Activated CD4-positive, CD25-positive, alpha-beta regulatory T cell treated with anti-CD3 and anti-CD28 coated beads, Interleukin-2, amount 50 U/mL, for 72 hours (primary cell): ENCODE measurements around the gene WDFY2.
A peak's percentile ranks its signal among the peaks of the same experiment; 100 is the strongest.
"Not testable (repeated sequence)": the region's sequence is repeated elsewhere in the genome, so short reads cannot be mapped to it uniquely, and the experiment has no call there.

ENCODE experiments used
- DNase-seq: peaks from one replicate; pipeline ENCODE4 v3.0.0; 2021

The WDFY2 gene

DNA sequence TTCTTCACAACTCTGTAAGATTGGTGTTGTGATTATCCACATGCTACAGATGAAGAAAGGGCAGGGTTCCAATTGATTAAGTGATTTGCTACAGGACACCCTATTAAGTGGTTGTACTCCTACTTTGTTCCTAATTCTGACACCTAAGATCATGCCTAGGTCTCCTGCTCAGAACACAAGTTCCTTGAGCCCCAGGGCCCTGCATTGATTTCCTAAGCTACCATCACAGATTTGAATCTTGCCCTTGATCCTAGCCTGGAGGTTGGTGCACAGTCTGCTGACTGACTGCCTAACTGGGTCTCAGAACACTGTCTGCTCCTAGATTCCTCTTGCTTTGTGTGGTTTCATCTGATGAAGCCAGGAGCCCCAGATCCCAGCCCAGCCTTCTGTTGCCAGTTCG is 19.6 kb upstream of the WDFY2 start:
- DNase-seq, result no peak

DNA sequence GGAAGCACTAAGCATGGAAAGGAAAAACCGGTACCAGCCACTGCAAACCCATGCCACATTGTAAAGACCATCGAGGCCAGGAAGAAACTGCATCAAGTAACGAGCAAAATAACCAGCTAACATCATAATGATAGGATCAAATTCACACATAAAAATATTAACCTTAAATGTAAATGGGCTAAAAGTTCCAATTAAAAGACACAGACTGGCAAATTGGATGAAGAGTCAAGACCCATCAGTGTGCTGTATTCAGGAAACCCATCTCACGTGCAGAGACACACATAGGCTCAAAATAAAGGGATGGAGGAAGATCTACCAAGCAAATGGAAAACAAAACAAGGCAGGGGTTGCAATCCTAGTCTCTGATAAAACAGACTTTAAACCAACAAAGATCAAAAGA is 15.3 kb upstream of the WDFY2 start:
- not testable (repeated sequence) for DNase-seq

DNA sequence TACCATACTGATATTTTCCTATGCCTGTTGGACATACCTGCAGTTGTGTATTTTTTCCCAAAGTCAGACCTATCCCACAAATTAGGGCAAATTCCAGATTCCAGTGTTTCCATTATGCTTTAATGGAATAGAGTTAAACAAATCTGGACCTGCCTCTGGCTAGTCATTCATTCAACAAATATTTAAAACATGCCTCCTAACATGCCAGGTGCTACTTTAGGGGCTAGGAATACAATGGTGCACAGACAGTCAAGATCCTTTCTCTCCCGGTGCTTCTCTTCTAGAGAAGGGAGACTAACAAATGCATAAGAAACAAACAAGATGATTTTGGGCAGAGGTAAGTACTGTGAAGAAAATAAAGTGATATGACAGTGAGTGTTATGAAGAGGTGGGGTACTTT is 7.5 kb upstream of the WDFY2 start:
- DNase-seq, result no peak

DNA sequence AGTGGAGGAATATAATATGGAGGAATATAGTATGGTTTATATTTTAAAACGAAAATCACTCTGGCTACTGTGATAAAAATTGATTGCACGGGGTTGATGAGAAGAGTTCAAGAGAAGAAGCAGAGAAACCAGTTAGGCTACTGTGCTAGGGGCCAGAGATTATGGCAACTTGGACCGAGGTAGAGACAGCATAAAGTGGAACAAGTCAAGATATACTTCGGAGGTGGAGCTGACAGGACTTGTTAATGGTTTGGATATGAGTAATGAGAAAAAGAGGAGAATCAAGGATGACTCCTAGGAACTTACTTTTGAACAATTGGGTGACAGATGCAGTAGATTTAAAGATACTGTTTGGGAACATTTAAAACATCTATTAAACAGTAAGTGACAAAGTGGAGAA is 6.6 kb upstream of the WDFY2 start:
- no peak for DNase-seq

DNA sequence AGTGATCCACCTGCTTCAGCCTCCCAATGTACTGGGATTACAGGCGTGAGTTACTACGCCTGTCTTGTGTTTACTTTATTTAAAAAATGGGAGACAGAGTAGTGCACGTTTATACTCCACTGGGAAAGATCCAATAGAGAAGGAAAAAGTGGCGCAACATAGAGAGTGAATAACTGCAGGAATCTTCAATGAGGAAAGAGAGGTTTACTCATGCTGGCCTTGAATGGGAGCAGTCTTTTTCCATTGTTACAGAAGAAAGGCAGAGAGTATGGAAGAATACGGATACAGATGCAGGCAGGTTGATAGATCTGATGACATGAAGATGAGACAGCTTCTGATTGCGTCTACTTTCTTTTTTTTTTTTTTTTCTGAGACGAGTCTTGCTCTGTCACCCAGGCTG is 4.6 kb upstream of the WDFY2 start:
- DNase-seq, result no peak

DNA sequence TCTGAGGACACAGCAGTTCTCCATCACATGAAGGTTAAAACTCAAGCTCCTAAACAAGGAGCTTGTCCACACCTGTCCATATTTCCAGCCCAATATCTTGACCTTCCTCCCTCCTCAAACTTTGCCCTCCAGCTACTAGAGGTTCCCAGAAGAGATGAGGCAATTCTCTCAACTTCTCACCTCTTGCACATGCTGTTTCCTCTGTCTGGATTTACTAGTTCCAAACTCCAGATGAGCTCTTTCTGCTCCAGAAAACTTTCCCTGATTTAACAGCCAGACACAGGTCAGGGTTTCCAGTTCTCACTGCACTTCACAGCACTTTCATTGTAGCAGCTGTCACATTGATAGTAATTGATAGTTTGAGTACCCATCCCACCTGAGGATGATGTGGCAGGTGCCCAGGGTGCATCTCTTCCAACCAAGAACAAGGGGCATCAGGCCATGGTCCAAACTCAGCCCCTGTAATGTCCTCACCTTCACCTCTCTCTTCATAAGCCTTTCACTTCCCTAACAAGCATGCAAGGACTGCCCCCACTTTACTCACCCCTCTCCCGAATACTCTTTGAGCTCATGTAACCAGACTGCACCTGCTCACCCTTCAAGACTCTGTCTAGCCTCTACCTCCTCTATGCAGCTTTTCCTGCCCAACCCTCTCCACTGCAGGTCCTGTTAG is 3.0 kb upstream of the WDFY2 start:
- DNase-seq, result no peak

DNA sequence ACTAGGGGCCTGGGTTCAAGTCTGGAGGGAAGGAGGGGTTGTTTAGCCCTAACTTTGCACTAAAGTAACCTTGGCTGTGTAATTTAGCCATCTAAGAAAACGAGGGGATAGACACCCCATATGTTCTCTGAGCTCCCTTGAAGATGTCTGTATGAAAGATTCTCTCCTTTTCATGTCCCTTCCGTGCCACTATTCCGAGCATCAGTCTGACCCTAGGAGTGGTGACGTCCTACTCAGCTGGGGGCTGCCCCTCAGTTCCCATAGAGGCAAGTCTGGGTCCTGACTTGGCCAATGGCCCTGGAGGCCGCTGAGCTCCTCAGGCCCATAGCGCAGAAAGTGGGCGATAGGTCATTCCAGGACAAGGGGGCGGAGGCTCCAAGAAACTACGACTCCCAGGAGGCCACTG is 790 bp upstream of the WDFY2 start:
- DNase-seq, result no peak

DNA sequence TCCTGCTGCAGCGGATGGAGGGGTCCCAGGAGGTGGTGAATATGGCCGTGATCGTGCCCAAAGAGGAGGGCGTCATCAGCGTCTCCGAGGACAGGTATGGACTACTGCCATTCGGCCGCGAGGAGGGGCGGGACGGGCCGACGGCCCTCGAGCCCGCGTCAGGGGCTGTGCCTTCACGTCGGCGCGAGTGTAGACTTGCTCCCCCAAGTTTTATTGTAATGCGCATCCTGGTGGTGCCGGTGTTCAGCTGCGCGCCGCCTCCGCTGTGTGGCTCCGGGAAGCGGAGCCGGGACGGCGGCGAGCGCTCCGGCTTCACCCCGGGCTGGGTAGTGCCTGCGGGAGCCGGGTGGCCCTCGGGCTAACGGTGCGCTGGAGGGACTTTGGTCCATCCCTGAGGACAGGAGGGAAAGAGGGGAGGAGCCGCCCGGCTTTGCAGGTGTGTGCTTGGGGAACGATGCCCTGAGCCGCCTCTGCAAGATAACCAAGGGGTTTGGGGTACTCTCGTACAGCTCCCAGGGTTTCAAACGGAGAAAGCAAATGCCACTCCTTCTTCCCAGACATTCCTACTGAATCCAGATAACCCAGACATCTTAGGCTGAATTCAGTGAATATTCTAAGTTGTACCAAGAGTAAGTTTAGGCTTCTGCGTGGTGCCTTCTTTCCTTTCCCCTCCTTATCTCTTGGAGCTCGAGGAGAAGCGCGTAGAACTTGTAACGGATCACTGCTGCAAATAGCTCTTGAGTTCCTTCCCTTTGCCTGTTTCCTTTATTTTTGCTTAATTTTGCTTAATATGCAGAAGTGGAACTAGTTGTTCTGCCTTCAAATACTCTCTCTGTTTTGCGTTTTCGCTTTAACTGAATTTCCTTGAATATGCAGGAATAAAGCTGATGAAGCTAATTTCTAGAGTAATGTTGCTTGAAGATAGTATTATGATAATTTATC is 740 bp downstream of the WDFY2 start:
- DNase-seq, result peak; percentile 68

DNA sequence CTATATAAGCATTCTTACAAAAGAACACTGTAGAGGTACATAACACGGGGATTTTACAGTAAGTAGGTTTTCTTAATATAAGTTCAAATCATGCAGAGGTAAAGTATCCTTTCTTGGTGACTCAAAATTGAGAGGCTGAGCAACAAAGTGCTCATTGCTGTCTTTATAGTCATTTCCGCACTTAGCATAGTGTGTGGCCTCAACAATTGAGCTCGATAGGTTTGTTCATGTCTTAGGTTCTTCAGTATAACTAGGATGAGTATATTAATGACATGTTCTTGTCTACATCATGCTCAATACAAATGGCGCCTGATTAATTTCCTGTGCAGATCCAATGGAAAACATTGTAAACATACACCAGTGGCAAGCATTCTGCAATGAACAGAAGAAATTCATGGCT is 1.4 kb downstream of the WDFY2 start:
- DNase-seq, result no peak

DNA sequence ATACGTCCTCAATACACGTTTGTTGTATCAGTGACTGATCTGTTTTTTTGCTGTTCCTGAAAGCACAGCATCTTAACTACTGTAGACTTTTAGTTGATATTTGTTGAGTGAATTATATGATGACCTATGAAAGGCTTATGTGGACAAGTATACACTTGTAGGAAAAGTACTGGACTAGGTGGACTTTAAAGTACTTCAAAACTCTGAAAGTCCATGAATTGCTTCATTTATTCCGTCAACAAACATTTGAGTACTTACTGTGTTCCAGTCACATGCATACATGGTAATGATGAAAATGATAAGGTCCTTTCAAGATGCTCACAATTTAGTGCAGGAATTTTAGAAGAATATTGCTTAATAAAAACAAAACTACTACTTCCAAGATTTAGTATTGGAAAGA is 3.1 kb downstream of the WDFY2 start:
- DNase-seq, result no peak

DNA sequence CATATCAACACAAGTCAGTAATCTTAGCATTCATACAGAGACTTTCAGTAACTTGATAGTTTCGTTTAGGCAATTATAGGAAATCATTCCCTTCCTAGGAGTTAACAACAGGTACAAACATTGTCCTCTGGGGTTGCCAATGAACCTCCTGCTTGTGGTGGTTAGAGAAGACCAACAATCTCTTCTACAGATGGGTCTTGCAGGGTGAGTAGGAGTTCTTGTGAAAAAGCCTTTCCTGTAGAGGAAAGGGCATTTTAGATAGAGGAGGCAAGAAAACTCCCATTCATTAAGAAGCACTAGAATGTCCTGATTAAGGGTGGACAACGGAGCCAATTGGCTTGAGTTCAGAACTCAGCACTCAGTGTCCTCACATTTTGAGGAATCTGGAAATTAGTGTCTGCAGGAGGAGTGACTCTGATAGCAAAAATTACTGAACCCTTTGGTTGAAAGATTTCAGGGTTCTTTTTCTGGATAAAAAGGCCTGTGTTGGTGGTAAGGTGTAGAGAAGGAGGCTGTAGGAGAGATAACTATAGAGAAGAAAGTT is 4.2 kb downstream of the WDFY2 start:
- DNase-seq, result no peak

DNA sequence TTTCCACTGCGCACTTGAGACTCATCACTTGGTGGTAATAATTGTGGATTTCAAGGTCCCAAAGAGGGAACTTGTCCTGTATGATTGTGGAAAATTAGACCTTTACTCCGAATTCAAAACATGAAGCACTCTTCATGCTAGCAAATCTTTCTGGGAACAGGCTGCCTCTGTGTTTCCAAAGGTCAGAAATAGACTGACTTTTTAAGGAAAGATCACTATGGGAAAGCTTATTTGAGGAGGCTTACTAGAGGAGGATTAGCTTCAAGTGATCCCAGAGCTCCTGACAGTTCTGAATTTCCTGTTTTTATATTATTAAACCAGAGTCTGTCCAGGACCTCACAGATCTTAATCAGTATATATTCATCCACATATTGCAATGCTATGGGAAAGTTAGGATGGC is 5.5 kb downstream of the WDFY2 start:
- DNase-seq, result no peak

DNA sequence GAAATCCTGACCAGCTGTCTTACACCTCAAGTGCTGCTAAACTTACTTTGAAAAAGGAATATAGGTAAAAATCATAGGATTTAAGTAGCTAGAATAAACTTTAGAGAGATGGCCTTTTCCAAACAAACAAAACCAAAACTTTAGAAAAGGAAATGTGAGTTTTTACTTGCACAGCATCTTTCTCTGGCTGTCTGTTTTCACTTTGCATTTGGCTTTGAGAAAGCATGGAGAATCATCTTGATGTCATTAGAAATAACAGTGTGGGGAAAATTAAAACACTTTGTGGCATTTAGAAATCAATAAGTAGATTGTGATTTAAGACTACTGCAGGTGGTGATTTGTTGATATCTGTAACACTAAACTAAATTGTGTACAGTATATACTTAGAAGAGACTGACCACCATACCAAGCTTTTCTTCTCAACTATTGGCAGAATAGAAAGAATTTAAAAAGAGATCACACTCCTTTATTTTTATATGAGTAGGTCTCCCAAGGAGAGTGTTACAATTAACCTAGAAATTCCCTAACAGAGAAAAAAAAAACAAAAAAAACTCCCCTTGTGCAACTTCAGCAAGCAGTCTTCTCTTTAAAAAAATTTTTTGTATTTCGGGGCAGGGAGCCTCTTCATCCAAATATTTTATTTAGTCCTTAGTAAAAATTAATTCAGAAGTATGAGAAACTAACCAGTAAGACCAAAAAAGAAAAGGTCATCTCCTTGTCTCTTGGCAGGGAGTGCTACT is 6.1 kb downstream of the WDFY2 start:
- DNase-seq, result no peak

DNA sequence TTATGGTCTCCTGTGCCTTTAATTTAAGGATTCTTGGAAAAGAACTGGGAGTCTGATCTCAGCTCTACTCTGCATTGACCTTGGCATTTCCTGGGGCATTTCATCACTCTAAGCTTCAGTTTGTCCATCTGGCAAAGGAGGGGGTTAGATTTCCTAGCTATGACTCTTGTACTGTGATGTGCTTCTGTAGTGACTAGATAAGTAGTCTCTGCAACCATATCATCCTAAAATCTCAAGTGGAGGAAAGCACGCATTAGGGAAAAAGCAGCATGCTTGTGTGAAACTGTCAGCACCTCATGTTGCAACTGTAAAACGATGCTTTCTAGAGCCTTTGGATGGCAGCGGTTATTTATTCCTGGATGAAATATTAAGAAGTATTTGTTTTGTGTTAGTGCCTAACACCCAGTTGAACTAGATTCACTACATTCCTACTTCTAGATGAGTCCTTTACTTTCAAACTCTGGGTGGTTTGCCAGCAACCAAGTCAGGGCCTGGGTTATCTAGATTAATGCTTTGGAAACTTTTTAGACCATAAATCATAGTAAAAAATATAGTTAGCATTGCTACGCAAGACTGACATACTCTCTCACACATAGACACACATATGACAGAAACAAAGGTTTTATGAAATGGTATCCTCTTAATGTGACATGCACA is 6.8 kb downstream of the WDFY2 start:
- no peak for DNase-seq

DNA sequence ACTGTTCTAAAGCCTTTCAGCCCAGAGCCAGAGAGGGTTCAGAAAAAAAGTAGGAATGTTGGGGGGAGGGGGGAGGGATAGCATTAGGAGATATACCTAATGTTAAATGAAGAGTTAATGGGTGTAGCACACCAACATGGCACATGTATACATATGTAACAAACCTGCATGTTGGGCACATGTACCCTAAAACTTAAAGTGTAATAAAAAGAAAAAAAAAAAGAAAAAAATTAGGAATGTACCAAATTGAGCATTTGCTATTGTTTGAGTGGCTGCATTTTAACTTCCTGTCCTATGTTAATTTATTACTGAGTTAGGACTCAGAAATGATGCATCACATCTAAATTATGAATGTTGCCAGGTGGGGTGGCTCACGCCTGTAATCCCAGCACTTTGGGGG is 7.7 kb downstream of the WDFY2 start:
- not testable (repeated sequence) for DNase-seq

DNA sequence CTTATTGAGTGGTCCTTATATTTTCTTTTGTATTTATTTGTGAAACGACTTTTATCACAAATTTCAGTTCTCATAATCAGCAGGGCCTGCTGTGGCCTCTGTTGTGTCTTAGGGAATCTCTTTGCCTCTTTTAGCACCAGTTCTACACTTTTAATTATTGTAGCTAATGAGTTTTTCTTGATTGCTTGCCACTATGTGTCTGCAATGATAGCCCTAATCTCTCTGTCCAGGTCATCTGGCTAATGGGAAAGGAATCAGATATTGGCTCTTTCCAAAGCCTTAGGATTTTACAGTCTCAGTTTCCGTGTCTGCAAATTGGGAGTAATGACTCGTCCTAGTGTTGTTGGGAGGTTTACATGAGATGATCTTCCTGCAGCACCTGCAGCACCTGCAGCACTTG is 10.2 kb downstream of the WDFY2 start:
- no peak for DNase-seq

DNA sequence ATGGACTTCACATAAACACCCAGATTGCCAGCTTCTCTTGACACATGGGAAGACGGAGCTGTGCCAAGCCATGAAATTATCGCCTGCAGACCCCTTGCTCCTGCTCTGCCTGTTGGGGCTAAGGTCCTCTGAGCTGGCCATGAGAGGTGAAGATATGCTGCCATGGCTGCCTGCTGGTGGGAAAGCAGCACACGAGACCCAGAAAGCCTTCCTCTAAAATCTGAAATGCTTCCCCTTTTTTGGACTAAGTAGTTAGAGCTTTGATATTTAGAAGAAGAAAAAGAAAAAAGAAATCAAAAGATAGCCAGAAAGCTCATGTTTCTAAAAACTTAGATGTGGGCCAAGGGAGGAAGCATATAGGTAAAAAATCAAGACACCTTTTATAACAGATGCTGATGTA is 11.2 kb downstream of the WDFY2 start:
- DNase-seq, result no peak

DNA sequence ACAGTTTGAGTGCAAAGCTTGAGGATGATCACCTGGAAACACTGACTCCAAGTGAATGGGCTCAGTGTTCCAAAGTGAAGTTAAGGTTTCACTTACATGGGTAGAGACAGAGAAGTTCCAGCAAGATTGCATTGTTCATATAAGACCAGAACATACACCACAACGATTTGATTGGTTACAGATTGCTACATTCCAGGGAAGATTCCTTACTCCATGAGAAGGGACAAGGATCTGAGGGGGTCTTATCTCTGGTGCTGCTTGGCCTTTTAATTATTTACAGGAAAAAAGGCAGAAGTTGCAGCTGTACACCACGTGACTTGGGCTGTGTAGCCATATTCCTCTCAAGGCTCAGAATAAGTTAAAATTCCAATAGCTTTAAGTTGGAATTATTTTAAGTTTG is 12.3 kb downstream of the WDFY2 start:
- DNase-seq, result no peak

DNA sequence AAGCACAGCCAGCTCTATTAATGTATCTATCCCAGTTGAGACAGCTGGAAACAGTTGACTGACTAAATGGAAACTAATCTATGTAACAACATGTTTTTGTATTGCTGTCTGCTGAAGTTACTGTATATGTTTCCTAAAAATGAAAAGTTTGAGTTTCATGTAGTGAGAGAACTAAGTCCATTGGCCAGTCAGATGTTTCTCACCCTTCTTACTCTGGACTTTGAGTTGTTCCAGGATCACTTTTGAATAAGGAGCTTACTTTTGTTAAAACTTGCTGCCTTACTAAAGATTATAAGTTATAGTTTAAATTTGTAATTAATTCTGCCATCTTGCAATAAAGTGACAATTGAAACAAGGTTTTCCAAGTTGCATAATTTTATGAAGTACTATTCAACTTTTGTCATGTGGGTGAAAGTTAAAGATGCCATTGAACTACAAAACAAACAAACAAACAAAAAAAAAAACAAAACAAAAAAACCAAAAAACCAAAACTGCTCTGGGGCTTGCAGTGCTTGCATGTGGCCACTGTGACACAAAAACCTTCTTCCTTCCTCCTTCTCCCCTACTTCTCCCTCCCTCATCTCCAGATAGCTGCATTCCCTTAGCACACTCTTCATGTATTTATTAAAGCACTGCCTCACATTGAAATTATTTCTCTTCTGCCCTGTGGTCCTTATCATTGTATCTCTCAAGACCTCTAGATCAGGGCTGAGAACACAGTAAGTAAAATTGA is 15.3 kb downstream of the WDFY2 start:
- DNase-seq, result no peak

DNA sequence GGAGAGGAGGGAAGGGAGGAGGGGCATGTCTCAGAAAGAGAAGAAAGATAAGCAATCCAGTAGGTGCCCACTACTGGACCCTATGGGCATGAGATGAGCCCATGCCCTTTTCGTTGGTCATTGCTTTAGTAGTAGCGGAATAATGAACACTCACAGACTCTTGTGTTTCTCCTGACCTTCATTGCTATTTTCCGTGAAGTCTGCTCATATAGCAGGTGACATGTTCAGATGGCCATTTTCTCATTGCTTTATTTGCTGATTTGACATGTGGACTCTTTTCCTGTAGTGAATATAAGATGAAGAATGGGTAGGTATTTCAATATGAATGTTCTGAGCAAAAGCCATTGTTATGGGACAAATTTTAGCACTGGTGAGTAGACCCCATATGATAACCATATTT is 16.4 kb downstream of the WDFY2 start:
- DNase-seq, result no peak

DNA sequence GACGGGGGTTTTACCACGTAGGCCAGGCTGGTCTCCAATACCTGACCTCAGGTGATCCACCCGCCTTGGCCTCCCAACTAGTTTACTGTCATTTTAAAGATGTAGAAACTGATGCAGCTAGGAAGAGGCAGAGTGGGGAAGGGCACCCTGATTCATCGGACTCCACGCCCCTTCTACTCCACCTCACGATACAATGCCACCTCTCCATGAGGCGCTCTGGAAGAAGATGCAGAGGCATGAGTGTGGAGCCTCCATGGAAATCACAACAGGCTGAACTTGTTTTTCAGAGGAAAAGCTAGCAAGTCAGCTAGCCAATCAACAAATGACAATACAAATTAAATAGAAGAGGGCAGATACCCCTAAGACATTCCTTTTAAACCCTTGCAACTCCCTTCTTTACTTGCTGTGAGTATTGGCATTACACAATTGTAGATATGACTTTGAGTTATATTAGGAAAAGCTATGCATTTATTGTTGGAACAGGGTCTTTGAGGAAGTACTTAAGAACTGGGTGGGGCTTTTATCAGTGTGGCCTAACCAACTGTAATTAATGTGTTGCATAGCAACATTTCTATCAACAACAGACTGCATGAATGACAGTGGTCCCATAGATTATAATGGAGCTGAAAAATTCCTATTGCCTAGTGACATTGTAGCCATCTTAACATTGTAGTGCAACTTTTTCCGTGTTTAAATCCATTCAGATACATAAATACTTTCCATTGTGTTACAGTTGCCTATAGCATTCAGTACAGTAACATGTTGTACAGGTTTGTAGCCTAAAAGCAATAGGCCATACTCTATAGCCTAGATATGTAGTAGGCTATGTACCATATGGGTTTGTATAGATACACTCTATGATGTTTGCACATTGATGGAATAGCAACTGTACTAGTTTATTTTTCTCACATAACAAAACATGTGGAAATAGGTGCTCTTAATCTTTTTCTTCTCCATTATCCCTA is 17.6 kb downstream of the WDFY2 start:
- DNase-seq, result no peak
